Measurements from ENCODE around the gene PTMS. TPM values are rescaled to one million over a fixed set of nuclear protein-coding genes. Genes with fewer than 3 reads are reported as not detected.

The PTMS gene
- total and polyA plus RNA-seq, 9 of the 15 experiments (the other 6 are each of a cell fraction or from before 2014, with no cell fraction given), result 5.1 to 287 (median 78.5) TPM

DNA sequence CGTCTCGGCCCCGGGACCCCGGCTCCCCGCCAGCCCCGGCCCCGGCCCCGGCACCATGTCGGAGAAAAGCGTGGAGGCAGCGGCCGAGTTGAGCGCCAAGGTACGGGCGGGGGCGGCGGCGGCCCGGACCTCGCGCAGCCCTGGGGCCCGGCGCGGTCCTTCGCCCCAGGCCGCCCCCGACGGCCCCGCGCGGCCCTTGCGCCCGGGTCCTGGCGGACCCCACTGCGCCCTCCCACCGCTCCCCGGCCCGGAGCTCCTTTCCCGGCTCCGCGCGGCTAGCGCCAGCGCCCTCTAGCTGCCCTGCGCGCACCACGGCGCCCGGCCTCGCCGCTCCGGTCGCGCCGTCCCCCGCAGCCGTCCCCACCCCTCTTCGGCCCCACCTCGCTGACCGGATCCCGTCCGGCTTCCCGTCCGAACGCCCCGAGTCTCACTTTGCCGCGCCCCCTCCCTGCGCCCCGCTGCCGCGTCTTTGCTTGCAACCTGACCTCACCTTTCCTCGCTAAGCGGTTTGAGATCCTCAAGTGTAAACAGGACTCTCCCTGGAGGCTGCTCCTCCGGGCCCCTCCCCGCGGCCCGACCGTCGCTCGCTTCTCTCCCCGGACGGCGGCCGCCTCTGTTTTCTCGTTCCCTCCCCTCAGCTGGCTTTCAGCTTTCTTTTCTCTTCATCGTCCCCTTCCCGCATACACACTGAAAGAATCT is 637 bp downstream of the PTMS start (continued):
- no peak for TF ChIP-seq KLF13 (tag; IDR thresholded peaks at IDR 0.05; ENCODE audit: borderline replicate concordance, low read depth)
- TF ChIP-seq TFAM (CRISPR knock-in tag; conservative IDR thresholded peaks at IDR 0.05), result no peak
- TF ChIP-seq, protein P1, sequence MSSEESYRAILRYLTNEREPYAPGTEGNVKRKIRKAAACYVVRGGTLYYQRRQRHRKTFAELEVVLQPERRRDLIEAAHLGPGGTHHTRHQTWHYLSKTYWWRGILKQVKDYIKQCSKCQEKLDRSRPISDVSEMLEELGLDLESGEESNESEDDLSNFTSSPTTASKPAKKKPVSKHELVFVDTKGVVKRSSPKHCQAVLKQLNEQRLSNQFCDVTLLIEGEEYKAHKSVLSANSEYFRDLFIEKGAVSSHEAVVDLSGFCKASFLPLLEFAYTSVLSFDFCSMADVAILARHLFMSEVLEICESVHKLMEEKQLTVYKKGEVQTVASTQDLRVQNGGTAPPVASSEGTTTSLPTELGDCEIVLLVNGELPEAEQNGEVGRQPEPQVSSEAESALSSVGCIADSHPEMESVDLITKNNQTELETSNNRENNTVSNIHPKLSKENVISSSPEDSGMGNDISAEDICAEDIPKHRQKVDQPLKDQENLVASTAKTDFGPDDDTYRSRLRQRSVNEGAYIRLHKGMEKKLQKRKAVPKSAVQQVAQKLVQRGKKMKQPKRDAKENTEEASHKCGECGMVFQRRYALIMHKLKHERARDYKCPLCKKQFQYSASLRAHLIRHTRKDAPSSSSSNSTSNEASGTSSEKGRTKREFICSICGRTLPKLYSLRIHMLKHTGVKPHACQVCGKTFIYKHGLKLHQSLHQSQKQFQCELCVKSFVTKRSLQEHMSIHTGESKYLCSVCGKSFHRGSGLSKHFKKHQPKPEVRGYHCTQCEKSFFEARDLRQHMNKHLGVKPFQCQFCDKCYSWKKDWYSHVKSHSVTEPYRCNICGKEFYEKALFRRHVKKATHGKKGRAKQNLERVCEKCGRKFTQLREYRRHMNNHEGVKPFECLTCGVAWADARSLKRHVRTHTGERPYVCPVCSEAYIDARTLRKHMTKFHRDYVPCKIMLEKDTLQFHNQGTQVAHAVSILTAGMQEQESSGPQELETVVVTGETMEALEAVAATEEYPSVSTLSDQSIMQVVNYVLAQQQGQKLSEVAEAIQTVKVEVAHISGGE (CRISPR knock-in tag; IDR thresholded peaks at IDR 0.05), result peak in 1 of 3 experiments; percentile 52; a peak in 1 of 6 replicates
- 0 out of 2 replicates have a peak, but pooled peaks have one; percentile 43 for TF ChIP-seq MTA3 (IDR thresholded peaks at IDR 0.05; ENCODE audit: borderline replicate concordance)
- TF ChIP-seq NELFE (IDR thresholded peaks at IDR 0.05; ENCODE audit: insufficient read depth, insufficient read length), result no peak
- TF ChIP-seq ZNF140 (CRISPR knock-in tag; IDR thresholded peaks at IDR 0.05), result no peak
- TF ChIP-seq BCL6 (CRISPR knock-in tag; IDR thresholded peaks at IDR 0.05), result no peak
- TF ChIP-seq POLR2AphosphoS2 (IDR thresholded peaks at IDR 0.05; ENCODE audit: low read length), result no peak
- TF ChIP-seq KDM4B (IDR thresholded peaks at IDR 0.05; ENCODE audit: borderline replicate concordance in 2 of 2, low read depth in 1 of 2), result no peak
- TF ChIP-seq IRF2 (CRISPR knock-in tag; IDR thresholded peaks at IDR 0.05), result no peak
- TF ChIP-seq, protein P2, sequence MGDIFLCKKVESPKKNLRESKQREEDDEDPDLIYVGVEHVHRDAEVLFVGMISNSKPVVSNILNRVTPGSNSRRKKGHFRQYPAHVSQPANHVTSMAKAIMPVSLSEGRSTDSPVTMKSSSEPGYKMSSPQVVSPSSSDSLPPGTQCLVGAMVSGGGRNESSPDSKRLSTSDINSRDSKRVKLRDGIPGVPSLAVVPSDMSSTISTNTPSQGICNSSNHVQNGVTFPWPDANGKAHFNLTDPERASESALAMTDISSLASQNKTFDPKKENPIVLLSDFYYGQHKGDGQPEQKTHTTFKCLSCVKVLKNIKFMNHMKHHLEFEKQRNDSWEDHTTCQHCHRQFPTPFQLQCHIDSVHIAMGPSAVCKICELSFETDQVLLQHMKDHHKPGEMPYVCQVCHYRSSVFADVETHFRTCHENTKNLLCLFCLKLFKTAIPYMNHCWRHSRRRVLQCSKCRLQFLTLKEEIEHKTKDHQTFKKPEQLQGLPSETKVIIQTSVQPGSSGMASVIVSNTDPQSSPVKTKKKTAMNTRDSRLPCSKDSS (IDR thresholded peaks at IDR 0.05; ENCODE audit: low read depth, partially characterized antibody), result no peak

Data from K562 (cell line).